AG09319 (cell line): Measurements from ENCODE around the gene MADCAM1.
A peak's percentile ranks its signal among the peaks of the same experiment; 100 is the strongest.

Experiments
- DNase-seq: peaks from one replicate; pipeline ENCODE4 v3.0.0-alpha.2; 2010; ENCODE audit warnings: low read depth; ENCODE audit errors: extremely low read depth
- TF ChIP-seq, protein P1 (sequence below): IDR thresholded peaks from 2 replicates; pipeline ENCODE4 v1.5.1; 2011; ENCODE audit warnings: low read depth, mild to moderate bottlenecking, inconsistent platforms, low read length, moderate library complexity

Gene MADCAM1

DNA sequence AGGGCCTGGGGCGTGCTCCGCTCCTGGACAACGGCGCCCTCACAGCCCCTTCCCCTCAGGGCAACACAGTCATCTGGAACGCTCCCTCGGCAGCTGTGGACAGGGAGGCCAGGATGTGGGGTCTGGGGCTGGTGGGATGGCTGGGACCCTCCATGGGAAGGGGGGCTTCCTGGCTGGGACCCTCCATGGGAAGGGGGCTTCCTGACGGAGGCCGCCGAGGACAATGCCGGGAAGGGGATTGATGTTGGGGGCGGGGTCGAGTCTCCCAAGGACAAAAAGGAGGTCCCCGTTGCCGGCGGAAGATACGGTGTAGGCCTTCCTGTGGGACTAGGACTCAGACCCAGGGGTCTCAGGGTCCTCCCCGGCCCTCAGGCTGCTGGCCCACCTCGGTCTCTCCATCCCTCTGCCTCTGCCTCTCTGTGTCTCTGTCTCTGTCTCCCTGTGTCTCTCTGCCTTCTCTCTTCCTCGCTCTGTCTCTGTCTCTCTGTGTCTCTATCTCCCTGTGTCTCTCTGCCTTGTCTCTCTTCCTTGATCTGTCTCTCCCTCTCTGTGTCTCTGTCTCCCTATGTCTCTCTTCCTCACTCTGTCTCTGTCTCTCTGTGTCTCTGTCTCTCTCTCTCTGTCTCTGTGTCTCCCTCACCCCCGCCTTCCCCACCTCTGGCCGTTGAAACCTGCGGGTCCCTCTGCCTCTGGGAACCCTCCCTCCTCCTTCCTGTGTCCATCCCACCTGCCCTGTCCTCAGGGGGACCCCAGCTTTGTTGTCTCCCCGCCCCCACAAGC lies 2.7 kb upstream of the MADCAM1 start:
- TF ChIP-seq, protein P1, sequence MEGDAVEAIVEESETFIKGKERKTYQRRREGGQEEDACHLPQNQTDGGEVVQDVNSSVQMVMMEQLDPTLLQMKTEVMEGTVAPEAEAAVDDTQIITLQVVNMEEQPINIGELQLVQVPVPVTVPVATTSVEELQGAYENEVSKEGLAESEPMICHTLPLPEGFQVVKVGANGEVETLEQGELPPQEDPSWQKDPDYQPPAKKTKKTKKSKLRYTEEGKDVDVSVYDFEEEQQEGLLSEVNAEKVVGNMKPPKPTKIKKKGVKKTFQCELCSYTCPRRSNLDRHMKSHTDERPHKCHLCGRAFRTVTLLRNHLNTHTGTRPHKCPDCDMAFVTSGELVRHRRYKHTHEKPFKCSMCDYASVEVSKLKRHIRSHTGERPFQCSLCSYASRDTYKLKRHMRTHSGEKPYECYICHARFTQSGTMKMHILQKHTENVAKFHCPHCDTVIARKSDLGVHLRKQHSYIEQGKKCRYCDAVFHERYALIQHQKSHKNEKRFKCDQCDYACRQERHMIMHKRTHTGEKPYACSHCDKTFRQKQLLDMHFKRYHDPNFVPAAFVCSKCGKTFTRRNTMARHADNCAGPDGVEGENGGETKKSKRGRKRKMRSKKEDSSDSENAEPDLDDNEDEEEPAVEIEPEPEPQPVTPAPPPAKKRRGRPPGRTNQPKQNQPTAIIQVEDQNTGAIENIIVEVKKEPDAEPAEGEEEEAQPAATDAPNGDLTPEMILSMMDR: no peak
- no peak for DNase-seq

DNA sequence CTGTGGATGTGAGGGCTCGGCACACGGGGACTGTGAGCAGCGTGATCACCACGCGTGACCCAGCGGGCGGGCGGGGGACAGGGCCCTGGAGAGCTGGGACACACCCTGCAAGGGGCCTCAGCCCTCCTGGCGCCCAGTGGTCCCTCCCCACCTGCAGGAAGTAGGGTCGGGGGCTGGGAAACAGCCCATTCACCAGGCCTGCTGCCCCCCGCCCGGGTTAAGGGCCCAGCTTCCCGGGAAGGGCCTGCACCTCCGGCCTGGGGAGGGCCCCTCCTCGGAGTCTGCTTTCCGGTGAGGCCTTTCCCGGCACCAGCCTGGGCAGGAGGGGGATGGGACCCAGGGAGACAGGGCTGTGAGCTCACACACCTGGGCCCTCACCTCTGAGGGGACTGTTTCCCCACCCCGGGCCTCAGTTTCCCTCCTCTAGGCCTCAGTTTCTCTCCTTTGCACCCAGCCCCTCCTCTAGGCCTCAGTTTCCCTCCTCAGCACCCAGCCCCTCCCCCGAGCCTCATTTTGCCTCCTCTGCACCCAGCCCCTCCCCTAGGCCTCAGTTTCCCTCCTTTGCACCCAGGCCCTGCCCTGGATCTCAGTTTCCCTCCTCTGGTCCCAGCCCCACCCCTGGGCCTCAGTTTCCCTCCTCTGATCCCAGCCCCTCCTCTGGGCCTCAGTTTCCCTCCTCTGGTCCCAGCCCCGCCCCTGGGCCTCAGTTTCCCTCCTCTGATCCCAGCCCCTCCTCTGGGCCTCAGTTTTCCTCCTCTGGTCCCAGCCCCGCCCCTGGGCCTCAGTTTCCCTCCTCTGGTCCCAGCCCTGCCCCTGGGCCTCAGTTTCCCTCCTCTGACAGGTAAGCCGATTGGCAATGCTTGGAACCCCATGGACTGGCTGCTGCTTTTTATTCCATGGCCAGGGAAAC lies 1.9 kb upstream of the MADCAM1 start:
- TF ChIP-seq, protein P1: no peak
- no peak for DNase-seq

DNA sequence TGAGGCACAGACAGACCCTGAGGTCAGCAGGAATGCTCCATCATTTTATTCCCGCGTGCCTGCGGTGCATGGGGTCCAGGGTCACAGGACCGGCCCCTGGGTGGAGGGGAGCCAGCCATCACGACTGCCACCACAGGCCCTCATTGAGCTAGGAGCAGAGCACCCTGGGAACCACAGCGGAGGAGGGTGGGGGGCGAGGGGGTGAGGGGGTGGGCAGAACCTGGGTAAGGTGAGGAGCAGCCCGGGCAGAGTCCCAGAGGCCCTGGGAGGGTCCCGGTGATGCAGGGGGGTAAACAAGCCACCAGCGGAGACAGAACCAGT lies 1.2 kb upstream of the MADCAM1 start:
- no peak for DNase-seq
- TF ChIP-seq, protein P1: no peak

DNA sequence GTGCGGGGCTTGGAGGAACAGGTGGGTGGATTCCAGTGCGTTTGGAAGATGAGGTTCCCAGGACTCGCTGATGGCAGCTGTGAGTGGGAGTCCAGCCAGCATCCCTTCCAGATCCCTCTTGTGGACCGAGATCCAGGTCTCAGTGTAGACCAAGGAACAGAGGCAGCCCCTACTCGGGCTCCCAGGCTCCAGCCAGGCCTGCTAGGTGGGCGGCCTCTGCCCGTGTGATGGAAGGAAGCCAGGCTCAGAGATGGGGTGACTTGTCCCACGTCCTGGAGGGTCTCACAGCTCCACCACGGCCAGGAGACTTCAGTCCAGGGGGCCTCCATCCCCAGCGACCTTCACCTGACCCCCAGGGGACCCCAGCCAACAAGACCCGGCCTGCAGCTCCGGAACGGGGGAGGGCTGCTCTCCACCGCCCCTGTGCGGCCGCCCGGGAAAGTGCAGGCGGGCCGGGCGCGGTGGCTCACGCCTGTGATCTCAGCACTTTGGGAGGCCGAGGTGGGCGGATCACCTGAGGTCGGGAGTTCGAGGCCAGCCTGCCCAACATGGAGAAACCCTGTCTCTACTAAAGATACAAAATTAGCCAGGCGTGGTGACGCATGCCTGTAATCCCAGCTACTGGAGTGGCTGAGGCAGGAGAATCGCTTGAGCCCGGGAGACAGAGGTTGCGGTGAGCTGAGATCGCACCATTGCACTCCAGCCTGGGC lies 729 bp upstream of the MADCAM1 start:
- DNase-seq: no peak
- TF ChIP-seq, protein P1: peak; percentile 56

DNA sequence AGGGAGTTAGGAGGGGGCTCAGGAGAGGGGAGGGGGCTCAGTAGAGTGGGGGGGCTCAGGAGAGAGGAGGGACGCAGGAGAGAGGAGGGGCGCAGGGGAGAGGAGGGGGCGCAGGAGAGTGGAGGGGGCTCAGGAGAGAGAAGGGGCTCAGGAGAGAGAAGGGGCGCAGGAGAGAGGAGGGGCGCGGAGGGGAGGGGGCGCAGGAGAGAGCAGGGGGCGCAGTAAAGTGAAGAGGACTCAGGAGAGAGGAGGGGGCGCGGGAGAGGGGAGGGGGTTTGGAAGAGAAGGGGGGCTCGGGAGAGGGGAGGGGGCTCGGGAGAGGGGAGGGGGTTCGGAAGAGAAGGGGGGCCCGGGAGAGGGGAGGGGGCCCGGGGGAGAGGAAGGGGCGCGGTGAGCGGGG lies 700 bp downstream of the MADCAM1 start:
- TF ChIP-seq, protein P1: no peak
- no peak for DNase-seq

DNA sequence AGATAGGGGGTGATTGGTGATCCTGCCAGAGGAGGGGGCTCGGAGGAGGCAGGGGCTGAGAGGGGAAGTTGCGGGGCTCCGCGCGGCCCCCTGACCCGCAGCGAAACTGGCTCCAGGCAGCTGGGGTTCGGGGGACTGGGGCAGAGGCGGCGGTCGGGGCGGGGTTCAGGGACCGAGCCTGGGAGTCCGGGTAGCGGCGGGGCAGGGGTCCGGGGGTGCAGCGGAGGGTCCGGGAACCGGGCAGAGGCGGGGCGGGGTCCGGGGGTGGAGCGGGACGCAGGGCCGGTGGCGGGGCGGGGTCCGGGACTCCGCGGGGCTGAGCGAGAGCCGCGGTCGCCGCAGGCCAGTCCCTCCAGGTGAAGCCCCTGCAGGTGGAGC lies 1.2 kb downstream of the MADCAM1 start:
- no peak for DNase-seq
- TF ChIP-seq, protein P1: no peak
